HEK293 (cell line): Measurements from ENCODE around the gene THAP7.

Experiments
- GLI2 ChIP-seq: fragments of 450-650 bp; formaldehyde crosslinking; IDR thresholded peaks from 2 replicates; pipeline ENCODE4; 2017; ENCODE audit warnings: missing biosample characterization, missing genetic modification characterization, low read depth, borderline replicate concordance
- YY1 ChIP-seq: fragments of 450-650 bp; formaldehyde crosslinking; IDR thresholded peaks from 2 replicates; pipeline ENCODE4 v1.5.1; 2018; ENCODE audit warnings: missing biosample characterization, missing genetic modification characterization
- ZBTB17 ChIP-seq: fragments of 450-650 bp; formaldehyde crosslinking; IDR thresholded peaks from 2 replicates; pipeline ENCODE4 v1.5.1; 2016; ENCODE audit warnings: missing biosample characterization, missing genetic modification characterization
- ZBTB26 ChIP-seq: fragments of 450-650 bp; formaldehyde crosslinking; optimal IDR thresholded peaks from 2 replicates; pipeline ENCODE3; 2016; ENCODE audit warnings: missing biosample characterization, mild to moderate bottlenecking, missing genetic modification characterization
- ZBTB6 ChIP-seq: fragments of 450-650 bp; formaldehyde crosslinking; IDR thresholded peaks from 2 replicates; pipeline ENCODE4 v1.5.1; 2017; ENCODE audit warnings: missing biosample characterization, missing genetic modification characterization
- ZNF24 ChIP-seq: fragments of 450-650 bp; formaldehyde crosslinking; IDR thresholded peaks from 2 replicates; pipeline ENCODE4 v1.5.1; 2016; ENCODE audit warnings: missing biosample characterization, missing genetic modification characterization
- ZNF394 ChIP-seq: fragments of 450-650 bp; formaldehyde crosslinking; IDR thresholded peaks from 2 replicates; pipeline ENCODE4 v1.5.1; 2016; ENCODE audit warnings: missing biosample characterization, missing genetic modification characterization, mild to moderate bottlenecking, moderate library complexity, borderline replicate concordance
- ZNF423 ChIP-seq: fragments of 450-650 bp; formaldehyde crosslinking; IDR thresholded peaks from 2 replicates; pipeline ENCODE4 v1.5.1; 2016; ENCODE audit warnings: missing biosample characterization, missing genetic modification characterization
- ZNF529 ChIP-seq: fragments of 450-650 bp; formaldehyde crosslinking; IDR thresholded peaks from 2 replicates; pipeline ENCODE4 v1.5.1; 2017; ENCODE audit warnings: missing genetic modification characterization, missing biosample characterization; ENCODE audit not compliant: insufficient replicate concordance
- ZNF596 ChIP-seq: fragments of 450-650 bp; IDR thresholded peaks from 2 replicates; pipeline ENCODE4 v1.5.0; 2018; ENCODE audit warnings: missing biosample characterization, mild to moderate bottlenecking, missing genetic modification characterization, moderate library complexity
- ZNF654 ChIP-seq: fragments of 450-650 bp; formaldehyde crosslinking; IDR thresholded peaks from 2 replicates; pipeline ENCODE4 v1.5.1; 2016; ENCODE audit warnings: low read depth, missing biosample characterization, missing genetic modification characterization
- TF ChIP-seq, protein P1 (sequence below): fragments of 450-650 bp; formaldehyde crosslinking; IDR thresholded peaks from 2 replicates; pipeline ENCODE4 v1.5.1; 2016; ENCODE audit warnings: missing biosample characterization, missing genetic modification characterization
- TF ChIP-seq, protein P2 (sequence below): fragments of 450-650 bp; formaldehyde crosslinking; IDR thresholded peaks from 2 replicates; pipeline ENCODE4 v1.5.1; 2017; ENCODE audit warnings: missing biosample characterization, mild to moderate bottlenecking, missing genetic modification characterization, moderate library complexity
- TF ChIP-seq, protein P3 (sequence below): fragments of 450-650 bp; formaldehyde crosslinking; IDR thresholded peaks from 2 replicates; pipeline ENCODE4 v1.5.1; 2016; ENCODE audit warnings: missing biosample characterization, missing genetic modification characterization

GRCh38 chr22:21034989-21035388 is 33.1 kb upstream of the THAP7 start:
- TF ChIP-seq ZBTB17 (tag by site-specific recombination), result no peak
- no peak for TF ChIP-seq ZNF596 (tag by site-specific recombination)
- TF ChIP-seq, protein P1, sequence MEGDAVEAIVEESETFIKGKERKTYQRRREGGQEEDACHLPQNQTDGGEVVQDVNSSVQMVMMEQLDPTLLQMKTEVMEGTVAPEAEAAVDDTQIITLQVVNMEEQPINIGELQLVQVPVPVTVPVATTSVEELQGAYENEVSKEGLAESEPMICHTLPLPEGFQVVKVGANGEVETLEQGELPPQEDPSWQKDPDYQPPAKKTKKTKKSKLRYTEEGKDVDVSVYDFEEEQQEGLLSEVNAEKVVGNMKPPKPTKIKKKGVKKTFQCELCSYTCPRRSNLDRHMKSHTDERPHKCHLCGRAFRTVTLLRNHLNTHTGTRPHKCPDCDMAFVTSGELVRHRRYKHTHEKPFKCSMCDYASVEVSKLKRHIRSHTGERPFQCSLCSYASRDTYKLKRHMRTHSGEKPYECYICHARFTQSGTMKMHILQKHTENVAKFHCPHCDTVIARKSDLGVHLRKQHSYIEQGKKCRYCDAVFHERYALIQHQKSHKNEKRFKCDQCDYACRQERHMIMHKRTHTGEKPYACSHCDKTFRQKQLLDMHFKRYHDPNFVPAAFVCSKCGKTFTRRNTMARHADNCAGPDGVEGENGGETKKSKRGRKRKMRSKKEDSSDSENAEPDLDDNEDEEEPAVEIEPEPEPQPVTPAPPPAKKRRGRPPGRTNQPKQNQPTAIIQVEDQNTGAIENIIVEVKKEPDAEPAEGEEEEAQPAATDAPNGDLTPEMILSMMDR (tag by site-specific recombination), result no peak
- TF ChIP-seq, protein P2, sequence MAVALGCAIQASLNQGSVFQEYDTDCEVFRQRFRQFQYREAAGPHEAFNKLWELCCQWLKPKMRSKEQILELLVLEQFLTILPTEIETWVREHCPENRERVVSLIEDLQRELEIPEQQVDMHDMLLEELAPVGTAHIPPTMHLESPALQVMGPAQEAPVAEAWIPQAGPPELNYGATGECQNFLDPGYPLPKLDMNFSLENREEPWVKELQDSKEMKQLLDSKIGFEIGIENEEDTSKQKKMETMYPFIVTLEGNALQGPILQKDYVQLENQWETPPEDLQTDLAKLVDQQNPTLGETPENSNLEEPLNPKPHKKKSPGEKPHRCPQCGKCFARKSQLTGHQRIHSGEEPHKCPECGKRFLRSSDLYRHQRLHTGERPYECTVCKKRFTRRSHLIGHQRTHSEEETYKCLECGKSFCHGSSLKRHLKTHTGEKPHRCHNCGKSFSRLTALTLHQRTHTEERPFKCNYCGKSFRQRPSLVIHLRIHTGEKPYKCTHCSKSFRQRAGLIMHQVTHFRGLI, result no peak
- no peak for TF ChIP-seq GLI2
- TF ChIP-seq ZNF529, result no peak
- TF ChIP-seq, protein P3, sequence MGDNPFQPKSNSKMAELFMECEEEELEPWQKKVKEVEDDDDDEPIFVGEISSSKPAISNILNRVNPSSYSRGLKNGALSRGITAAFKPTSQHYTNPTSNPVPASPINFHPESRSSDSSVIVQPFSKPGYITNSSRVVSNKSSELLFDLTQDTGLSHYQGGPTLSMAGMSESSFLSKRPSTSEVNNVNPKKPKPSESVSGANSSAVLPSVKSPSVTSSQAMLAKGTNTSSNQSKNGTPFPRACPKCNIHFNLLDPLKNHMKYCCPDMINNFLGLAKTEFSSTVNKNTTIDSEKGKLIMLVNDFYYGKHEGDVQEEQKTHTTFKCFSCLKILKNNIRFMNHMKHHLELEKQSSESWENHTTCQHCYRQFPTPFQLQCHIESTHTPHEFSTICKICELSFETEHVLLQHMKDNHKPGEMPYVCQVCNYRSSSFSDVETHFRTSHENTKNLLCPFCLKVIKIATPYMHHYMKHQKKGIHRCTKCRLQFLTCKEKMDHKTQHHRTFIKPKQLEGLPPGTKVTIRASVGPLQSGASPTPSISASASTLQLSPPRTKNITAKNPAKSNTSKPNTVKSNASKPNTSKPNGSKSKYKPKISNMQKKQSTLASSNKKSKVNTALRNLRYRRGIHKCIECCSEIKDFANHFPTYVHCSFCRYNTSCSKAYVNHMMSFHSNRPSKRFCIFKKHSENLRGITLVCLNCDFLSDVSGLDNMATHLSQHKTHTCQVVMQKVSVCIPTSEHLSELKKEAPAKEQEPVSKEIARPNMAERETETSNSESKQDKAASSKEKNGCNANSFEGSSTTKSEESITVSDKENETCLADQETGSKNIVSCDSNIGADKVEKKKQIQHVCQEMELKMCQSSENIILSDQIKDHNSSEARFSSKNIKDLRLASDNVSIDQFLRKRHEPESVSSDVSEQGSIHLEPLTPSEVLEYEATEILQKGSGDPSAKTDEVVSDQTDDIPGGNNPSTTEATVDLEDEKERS (tag by site-specific recombination), result no peak
- TF ChIP-seq ZBTB26, result no peak
- TF ChIP-seq YY1, result no peak
- no peak for TF ChIP-seq ZNF423
- no peak for TF ChIP-seq ZNF654
- no peak for TF ChIP-seq ZNF394 (tag by site-specific recombination)
- no peak for TF ChIP-seq ZBTB6
- TF ChIP-seq ZNF24 (tag by site-specific recombination), result no peak
